ENCODE data around the gene FBLIM1. TPM values are rescaled to one million over a fixed set of nuclear protein-coding genes. Genes with fewer than 3 reads are reported as not detected.

Gene FBLIM1
- total RNA-seq, 1 experiment from 2014 or later = 64.7 TPM

DNA sequence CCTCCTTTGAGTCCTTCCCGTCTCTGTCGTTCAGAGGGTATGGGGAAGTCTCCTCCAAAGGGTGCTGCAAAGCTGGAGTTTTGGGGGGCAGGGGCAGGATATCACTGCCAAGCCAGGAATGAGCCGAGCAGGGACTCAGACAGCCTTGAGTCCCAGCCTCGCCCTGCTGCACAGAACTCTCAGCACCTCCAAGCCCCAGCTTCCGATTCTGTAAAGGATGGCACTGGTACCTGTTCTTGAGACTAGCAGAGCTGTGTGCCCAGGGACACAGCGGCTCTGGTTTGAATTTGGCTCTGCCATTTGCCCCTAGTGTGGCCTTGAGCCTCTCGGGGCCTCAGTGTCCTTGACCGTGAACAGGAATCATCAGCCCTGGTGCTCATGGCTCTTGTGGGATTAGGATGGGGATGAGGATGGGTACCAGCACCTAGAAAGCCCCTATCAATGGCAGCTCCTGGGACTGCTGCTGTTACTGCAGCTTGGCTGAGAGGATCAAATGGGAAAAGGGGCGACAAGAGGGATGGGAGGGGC is 1.5 kb upstream of the FBLIM1 start:
- Histone ChIP-seq H3K79me1 (ENCODE audit: insufficient read depth, low read depth, low read length, poor library complexity, severe bottlenecking) (no peaks in the 10 kb centered on the region), H3K79me2 (ENCODE audit: insufficient read depth, low read length) (peaks cover 17% of the 10 kb centered on the region; the same call in 1 of the 2 replicates), H3K9ac (ENCODE audit: extremely low read depth, insufficient read length, low read length) (no peak overlapping the region), H2AFZ (ENCODE audit: low read length) (no peak overlapping the region), H3K23me2 (ENCODE audit: insufficient read length, low read depth, low read length, poor library complexity, severe bottlenecking) (peaks cover 14% of the 10 kb centered on the region), H3T11ph (ENCODE audit: low read length) (no peak overlapping the region), H4K91ac (ENCODE audit: insufficient read length, low read depth, low read length) (no peak overlapping the region), H2BK120ac (ENCODE audit: low read depth, low read length, poor library complexity, severe bottlenecking) (no peak overlapping the region), H2BK20ac (ENCODE audit: low read depth, low read length, poor library complexity, severe bottlenecking) (no peak overlapping the region), H4K20me1 (ENCODE audit: control insufficient read depth, insufficient read depth, insufficient read length) (no peaks in the 10 kb centered on the region), H3K27me3 (ENCODE audit: insufficient read depth, low read length) (no peaks in the 10 kb centered on the region), H3K18ac (ENCODE audit: insufficient read length, low read depth, low read length) (no peak overlapping the region), H3K27ac (ENCODE audit: insufficient read length, low read depth, low read length) (no peak overlapping the region), H4K5ac (ENCODE audit: insufficient read length, low read depth, low read length) (no peak overlapping the region), H3K14ac (ENCODE audit: insufficient read depth, low read length) (no peak overlapping the region), H2AK5ac (ENCODE audit: insufficient read length, low read length) (no peak overlapping the region), H3K4me2 (ENCODE audit: insufficient read depth, insufficient read length, low read length) (peak overlapping the region; percentile 81), H3K4ac (ENCODE audit: low read depth, low read length) (no peak overlapping the region), H4K8ac (replicated peaks; ENCODE audit: insufficient read length, low read depth, low read length) (no peak overlapping the region), H2BK5ac (ENCODE audit: insufficient read length, low read length) (no peak overlapping the region), H2BK15ac (ENCODE audit: low read depth, low read length) (no peak overlapping the region), H3K23ac (ENCODE audit: insufficient read length, low read depth, low read length) (no peak overlapping the region), H3K56ac (ENCODE audit: insufficient read length, low read depth, low read length) (no peak overlapping the region), H2BK12ac (ENCODE audit: insufficient read length, low read depth, low read length) (no peak overlapping the region), H3K4me1 (ENCODE audit: insufficient read depth, low read length) (peaks cover 18% of the 10 kb centered on the region; the same call in 1 of the 2 replicates), H3K9me3 (ENCODE audit: control insufficient read depth, low read depth, low read length) (no peaks in the 10 kb centered on the region)
- peaks cover 0 to 6% (median 6%) of the 10 kb centered on the region in 3 experiments; a peak in 5 of 7 replicates for H3K36me3 Mint-ChIP-seq (ENCODE audit: insufficient read depth in 1 of 3, low read depth in 3 of 3)
- no peak for TF ChIP-seq CTCF (conservative IDR thresholded peaks at IDR 0.05)
- peaks cover 21% of the 10 kb centered on the region for H3K27me3 Mint-ChIP-seq (ENCODE audit: low read depth)
- H3K4me3 Mint-ChIP-seq = peak overlapping the region; percentile 73 to 88
- no peaks in the 10 kb centered on the region for H3K9me3 Mint-ChIP-seq
- no CpG with 5 or more reads among the region's 9 CpGs for WGBS (ENCODE audit: extremely low coverage, insufficient read length, low lambda C conversion rate)
- H3K4me1 Mint-ChIP-seq = peaks cover 36 to 45% of the 10 kb centered on the region in 2 experiments
- DNase-seq = no peak
- H3K27ac Mint-ChIP-seq = no peak overlapping the region; a peak in 1 of 7 replicates
